ENCODE measurements around the gene RHBDL3.

The RHBDL3 gene

DNA sequence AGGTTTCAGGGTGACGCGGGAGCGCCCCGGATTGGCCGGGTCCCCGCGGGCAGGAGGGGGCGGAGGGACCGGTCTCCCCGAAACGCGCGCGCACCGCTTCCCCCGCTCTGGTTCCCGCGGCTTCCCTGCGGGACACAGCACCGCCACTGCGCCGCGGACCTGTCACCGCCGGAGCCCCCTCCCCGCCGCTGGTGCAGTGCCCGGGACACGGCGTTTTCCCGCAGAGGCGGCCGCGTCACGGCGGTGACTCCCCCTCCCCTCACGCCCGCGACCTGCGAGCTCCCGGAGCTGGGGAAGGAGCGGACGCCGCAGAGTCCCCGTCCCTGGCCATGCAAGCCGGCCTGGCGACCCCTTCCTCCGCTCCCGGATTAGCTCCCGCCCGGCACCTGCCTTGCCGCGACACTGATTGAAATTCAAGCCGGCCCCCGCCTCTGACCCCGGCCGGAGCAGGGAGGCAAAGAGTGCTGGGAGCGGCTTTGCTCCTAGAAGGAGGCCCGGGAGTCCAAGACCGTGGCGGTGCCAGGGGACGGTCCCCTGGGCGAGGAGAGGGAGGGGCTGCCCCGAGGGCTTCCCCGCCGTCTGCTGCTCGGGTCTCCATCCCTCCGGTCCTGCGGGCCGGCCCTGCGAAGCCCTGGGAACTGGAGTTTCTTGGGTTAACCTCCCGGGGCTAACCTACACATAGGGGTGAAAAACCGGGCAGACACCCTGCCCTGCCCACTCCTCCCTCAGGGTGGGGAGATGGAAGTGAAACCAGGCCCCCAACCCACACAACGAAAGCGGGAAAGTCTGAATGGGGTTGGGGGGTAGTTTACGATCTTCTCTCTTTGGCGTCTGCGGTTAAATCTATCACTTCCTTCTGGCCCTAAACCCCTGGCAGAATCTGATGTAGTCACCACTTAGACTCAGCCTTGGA is 1.0 kb downstream of the RHBDL3 start:
- no peak for DNase-seq (ENCODE audit: low spot score)

- no peak for DNase-seq (ENCODE audit: low spot score)
These were observed 2.1 kb downstream of the RHBDL3 start for GRCh38 chr17:32267690-32268205.

DNA sequence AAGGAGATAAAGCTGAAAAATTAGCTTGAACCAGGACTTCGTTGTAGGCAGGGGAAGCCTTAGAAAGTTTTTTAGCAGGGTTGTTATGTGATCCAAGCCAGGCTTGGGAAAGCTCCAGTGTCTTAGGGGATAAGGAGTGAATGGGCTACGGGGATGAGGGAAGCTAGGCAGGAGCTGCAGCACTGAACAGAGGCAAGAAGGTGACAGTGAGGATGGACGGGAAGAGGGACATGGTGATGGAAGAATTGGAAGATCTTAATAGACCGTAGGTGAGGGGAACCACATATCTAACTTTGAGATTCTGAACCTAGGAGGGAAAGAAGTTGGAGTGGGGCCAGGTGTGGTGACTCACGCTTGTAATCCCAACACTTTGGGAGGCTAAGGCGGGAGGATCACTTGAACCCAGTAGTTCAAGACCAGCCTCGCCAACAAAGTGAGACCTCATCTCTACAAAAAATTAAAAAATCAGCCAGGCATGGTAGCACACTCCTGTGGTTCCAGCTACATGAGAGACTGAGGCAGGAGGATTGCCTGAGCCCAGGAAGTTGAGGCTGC is 3.2 kb downstream of the RHBDL3 start:
- no peak for DNase-seq (ENCODE audit: low spot score)

GRCh38 chr17:32269377-32269776 is 3.7 kb downstream of the RHBDL3 start:
- DNase-seq (ENCODE audit: low spot score): no peak

- no peak for DNase-seq (ENCODE audit: low spot score)
These were observed 6.2 kb downstream of the RHBDL3 start for GRCh38 chr17:32271844-32272243.

DNA sequence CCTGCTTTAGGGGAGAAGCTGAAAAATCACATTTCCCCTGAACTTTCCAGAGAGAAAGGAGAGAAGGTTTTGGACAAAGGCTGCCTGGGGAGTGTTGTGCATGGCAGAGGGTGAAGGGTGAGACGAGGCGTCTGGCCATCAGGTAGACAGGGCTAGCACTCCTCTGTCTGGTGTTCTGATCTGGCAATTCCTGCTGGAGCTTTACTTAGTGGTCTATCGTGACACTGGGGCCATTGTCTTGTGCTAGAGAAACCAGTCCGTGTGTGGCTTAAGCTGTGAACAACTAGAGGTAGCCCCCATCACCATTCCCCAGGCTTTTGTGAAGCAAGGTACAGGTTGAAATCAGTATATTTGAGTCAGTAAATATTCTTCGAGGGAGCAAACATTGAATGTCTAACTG is 8.5 kb downstream of the RHBDL3 start:
- no peak for DNase-seq (ENCODE audit: low spot score)

DNA sequence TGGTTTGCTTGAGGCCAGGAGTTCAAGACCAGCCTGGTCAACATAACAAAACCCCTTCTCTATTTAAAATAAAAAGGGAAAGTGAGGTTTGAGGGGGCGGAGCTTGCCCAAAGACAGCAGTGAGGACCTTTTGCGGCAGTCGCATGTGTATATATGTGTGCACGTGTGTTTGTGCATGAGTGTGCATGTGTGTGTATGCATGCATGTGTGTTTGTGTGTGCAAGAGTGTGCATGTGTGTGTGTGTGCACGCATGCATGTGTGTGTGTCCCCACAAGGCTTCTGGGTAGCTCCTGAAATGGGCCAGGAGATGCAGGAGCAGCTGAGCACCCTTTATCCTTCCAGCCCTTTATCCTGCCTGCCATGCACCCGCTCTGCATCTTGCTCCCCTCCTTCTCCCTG is 9.0 kb downstream of the RHBDL3 start:
- no peak for DNase-seq (ENCODE audit: low spot score)

- peak; percentile 83 for DNase-seq (ENCODE audit: low spot score)
These were observed 9.7 kb downstream of the RHBDL3 start for GRCh38 chr17:32275060-32276042.

DNA sequence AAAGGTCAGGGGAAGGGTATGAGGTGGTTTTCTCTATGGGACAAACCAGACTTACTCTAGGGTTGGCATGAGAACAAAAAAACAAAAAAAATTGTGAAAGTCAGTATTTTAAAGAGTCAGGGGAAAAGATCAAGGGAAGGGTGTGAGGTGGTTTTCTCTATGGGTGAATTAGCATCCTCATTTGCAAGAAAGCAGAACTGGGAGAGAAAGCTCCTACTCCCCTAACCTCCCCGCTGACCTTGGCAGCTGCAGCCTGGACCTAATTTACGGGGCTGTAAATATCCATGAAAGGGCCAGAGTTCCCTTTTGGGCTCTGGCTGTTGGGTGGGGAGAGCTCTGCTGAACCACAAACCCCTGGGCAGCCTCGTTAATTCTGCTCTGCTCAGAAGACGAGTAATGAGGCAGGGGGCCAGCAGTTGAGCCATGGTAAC is 10.6 kb downstream of the RHBDL3 start:
- DNase-seq (ENCODE audit: low spot score): no peak

- DNase-seq (ENCODE audit: low spot score): no peak
These were observed 11.7 kb downstream of the RHBDL3 start for GRCh38 chr17:32277284-32277683.

DNA sequence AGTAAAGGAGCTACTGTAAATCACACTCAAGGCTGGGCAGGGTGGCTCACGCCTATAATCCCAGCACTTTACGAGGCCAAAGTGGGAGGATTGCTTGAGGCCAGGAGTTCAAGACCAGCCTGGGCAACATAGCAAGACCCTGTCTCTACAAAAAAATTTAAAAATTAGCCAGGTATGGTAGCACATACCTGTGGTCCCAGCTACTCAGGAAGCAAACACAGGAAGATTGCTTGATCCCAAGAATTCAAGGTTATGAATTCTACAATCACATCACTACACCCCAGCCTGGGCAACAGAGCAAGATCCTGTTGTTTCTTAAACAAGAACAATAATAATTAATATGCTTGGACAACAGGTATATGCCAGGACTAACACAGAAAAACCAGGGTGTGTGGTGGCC is 13.2 kb downstream of the RHBDL3 start:
- DNase-seq (ENCODE audit: low spot score): no peak

DNA sequence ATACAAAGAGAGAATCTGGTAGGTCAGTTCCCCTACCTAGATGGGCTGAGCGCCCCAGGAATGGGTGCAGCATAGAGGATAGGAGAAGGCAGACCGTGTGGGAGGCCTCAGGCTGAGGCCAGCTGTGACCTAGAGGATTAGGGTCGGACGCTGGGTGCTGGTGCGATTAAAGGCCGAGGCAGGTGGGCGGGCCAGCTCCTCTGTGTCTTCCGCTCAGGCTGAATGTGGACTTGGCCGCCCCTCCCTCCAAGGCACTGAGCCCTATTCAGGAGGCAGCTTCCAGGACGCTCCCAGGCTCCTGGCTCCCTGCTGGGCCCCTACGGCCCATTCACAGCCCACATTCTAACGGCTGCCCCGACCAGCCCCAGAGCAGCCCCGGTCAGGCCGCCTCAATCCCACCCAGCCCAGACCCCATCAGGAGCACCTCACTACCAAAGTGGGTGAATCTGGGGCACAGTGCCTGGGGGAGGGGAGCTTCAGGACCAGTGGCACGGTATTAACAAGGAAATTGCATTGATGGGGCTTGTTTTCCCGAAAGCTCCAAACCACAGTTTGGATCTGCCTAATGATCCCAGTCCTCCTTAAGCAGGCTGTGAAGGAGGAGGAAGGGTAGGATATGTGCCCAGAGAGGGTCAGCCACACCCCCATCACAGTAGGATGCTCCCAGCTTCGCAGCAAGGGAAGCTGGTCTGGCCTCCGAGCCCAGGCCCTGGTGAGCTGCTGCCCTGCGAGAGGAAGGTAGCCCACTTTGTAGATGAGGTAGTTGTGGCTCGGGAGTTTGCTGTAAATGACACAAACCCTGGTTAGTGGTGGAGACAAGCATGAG is 14.5 kb downstream of the RHBDL3 start:
- DNase-seq (ENCODE audit: low spot score): no peak

- DNase-seq (ENCODE audit: low spot score): no peak
These were observed 15.4 kb downstream of the RHBDL3 start for GRCh38 chr17:32281011-32281451.

DNA sequence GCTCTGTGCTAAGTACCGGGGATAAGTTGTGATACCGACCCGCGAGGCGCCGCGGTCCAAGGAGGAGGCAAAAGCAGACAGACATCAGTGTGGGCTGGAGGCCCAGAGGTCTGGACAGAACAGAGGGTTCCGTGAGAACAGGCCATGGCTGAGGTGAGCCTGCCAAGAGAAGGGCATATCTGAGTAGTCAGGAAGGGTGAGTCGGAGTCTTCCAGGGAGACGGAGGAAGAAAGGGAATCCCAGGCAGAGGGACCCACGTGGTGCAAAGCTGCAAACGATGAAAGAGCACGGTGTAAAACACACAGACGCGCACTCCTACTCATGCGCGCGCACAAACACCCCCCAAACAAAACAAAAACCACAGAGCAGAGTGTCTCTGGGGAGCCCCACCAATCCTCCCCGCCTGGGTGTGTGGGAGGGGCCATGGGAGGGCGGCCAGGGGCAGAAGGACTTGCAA is 18.1 kb downstream of the RHBDL3 start:
- no peak for DNase-seq (ENCODE audit: low spot score)

DNA sequence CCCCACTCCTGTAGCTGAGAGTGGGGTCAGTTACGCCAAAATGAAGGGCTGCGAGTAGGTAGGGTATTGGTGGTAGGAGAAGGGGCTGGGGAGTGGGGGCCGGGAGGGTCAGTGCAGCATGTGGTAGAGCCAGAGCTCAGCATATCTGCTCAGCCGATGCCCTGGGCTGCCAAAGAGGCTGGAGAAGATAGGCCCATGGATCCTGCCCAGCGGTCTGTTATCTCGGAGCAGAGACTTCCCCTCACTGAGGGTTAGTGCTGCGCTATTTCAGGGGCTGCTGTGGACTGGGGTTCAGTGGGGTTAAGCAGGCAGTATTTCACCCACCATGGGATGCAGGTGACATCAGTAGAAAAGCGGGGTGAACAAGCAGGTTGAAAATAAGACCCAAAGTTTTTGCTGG is 19.7 kb downstream of the RHBDL3 start:
- DNase-seq (ENCODE audit: low spot score): no peak

- no peak for DNase-seq (ENCODE audit: low spot score)
These were observed 20.3 kb downstream of the RHBDL3 start for GRCh38 chr17:32285746-32286517.

GRCh38 chr17:32286518-32286900 is 20.9 kb downstream of the RHBDL3 start:
- no peak for DNase-seq (ENCODE audit: low spot score)

GRCh38 chr17:32287804-32288511 is 22.3 kb downstream of the RHBDL3 start:
- DNase-seq (ENCODE audit: low spot score): no peak

GRCh38 chr17:32288615-32289014 is 23.0 kb downstream of the RHBDL3 start:
- no peak for DNase-seq (ENCODE audit: low spot score)

Data from SK-N-DZ (cell line).